Body of pancreas (tissue), 4 donors: ENCODE measurements around the gene RANBP3L. TPM values are rescaled to one million over a fixed set of nuclear protein-coding genes. Genes with fewer than 3 reads are reported as not detected.
"Not testable (repeated sequence)": the region's sequence is repeated elsewhere in the genome, so short reads cannot be mapped to it uniquely, and the experiment has no call there.

Experiments
- ATAC-seq: fragments of 150-250 bp; one replicate; pipeline ENCODE4 v1.9.1; 2016
- DNase-seq, 4 donors: peaks; one replicate each; pipeline ENCODE4 v3.0.0-alpha.2; 2019
- H3K27ac ChIP-seq, 4 donors: fragments of 200-600 bp; sonication (generic); 1 replicate in 3 of 4; 2 replicates in 1 of 4; pipeline versions ENCODE4 v1.5.1 to v1.6.1; 2016 to 2019; ENCODE audit warnings: mild to moderate bottlenecking in 1 of 4, mixed read lengths in 1 of 4, moderate library complexity in 1 of 4
- H3K27me3 ChIP-seq, 2 donors: fragments of 200-600 bp; sonication (generic); one replicate each; pipeline ENCODE4 v1.6.0; 2016; ENCODE audit warnings: mild to moderate bottlenecking in 1 of 2
- H3K36me3 ChIP-seq, 2 donors: fragments of 200-600 bp; sonication (generic); replicated peaks in 1 of 2; 2 replicates each; pipeline ENCODE4 v1.5.1; 2016; ENCODE audit warnings: low read depth in 2 of 2; ENCODE audit not compliant: insufficient read depth in 1 of 2
- H3K4me1 ChIP-seq: fragments of 200-600 bp; sonication (generic); one replicate; pipeline ENCODE4 v1.6.0; 2016
- H3K4me3 ChIP-seq, 2 donors: fragments of 200-600 bp; sonication (generic); 1 replicate in 1 of 2; 2 replicates in 1 of 2; pipeline ENCODE4 v1.5.1; 2016 to 2019
- H3K9me3 ChIP-seq, 3 donors: fragments of 200-600 bp; sonication (generic); 1 replicate in 2 of 3; 2 replicates in 1 of 3; pipeline ENCODE4 v1.5.1; 2016
- CTCF ChIP-seq, 7 experiments: fragments of 450-650 bp in 4 of 7; fragments of 200-600 bp in 3 of 7; sonication (generic) in 3 of 7; IDR thresholded peaks; one replicate each; pipeline ENCODE4 v1.5.1; 2016 to 2019; ENCODE audit warnings: antibody characterized with exemption in 7 of 7
- POLR2A ChIP-seq, 3 donors: fragments of 450-650 bp; IDR thresholded peaks; one replicate each; pipeline ENCODE4 v1.6.1; 2016; ENCODE audit warnings: antibody characterized with exemption in 3 of 3, mild to moderate bottlenecking in 2 of 3
- WGBS, 2 donors: methylation state at CpG; one replicate each; pipeline ENCODE4 v1.1.5; 2017; 5-methylcytosine and 5-hydroxymethylcytosine counted together
- intact Hi-C: fragments of 100-400 bp; cut with DNase I; formaldehyde crosslinking; loops from one replicate; pipeline ENCODE4 v1.15.1; 2023
- total RNA-seq, 2 donors: library from RNA; depleted of rRNA; stranded (reverse); fragments of >200 nt; gene quantifications; one replicate each; pipeline ENCODE4 v1.1.0, GENCODE V29; 2016

Gene RANBP3L
- total RNA-seq, 2 donors from 2014 or later: 4.9 TPM; not detected in 1

GRCh38 chr5:36285837-36286615 lies 15.7 kb downstream of the RANBP3L start:
- H3K4me1 ChIP-seq: no peaks in the 10 kb centered on the region
- H3K36me3 ChIP-seq: no peaks in the 10 kb centered on the region
- ATAC-seq (no peak), DNase-seq (no peak)
- no peak overlapping the region for H3K4me3 ChIP-seq
- H3K9me3 ChIP-seq: no peaks in the 10 kb centered on the region
- intact Hi-C loops: no loop called here
- no peaks in the 10 kb centered on the region for H3K27me3 ChIP-seq
- TF ChIP-seq CTCF (IDR thresholded peaks at IDR 0.05): no peak
- no peak for TF ChIP-seq POLR2A (IDR thresholded peaks at IDR 0.05)
- 23 to 33% methylated on average over 2 of the region's 2 CpGs for WGBS, 2 donors
- H3K27ac ChIP-seq: no peak overlapping the region

GRCh38 chr5:36283775-36284174 lies 17.9 kb downstream of the RANBP3L start:
- H3K9me3 ChIP-seq, DNase-seq, H3K4me1 ChIP-seq, H3K27me3 ChIP-seq, H3K4me3 ChIP-seq, ATAC-seq, H3K36me3 ChIP-seq, H3K27ac ChIP-seq, intact Hi-C loops: not testable (repeated sequence)
- 82 to 98% methylated on average over 3 of the region's 3 CpGs for WGBS, 2 donors

GRCh38 chr5:36281626-36282025 lies 20.1 kb downstream of the RANBP3L start:
- no peak for DNase-seq
- Histone ChIP-seq H3K27ac (no peak overlapping the region), H3K9me3 (no peaks in the 10 kb centered on the region), H3K4me3 (no peak overlapping the region), H3K36me3 (no peaks in the 10 kb centered on the region), H3K27me3 (no peaks in the 10 kb centered on the region), H3K4me1 (no peaks in the 10 kb centered on the region)
- 89 to 92% methylated on average over 2 of the region's 2 CpGs for WGBS, 2 donors
- no peak for ATAC-seq
- TF ChIP-seq POLR2A (IDR thresholded peaks at IDR 0.05): no peak
- no peak for TF ChIP-seq CTCF (IDR thresholded peaks at IDR 0.05)
- intact Hi-C loops: no loop called here

- H3K9me3 ChIP-seq: no peaks in the 10 kb centered on the region
Measured at GRCh38 chr5:36279054-36279698, 22.5 kb downstream of the RANBP3L start.

More at GRCh38 chr5:36279054-36279698, 22.5 kb downstream of the RANBP3L start:
- 54 to 66% methylated on average over 3 of the region's 3 CpGs for WGBS, 2 donors
- intact Hi-C loops: no loop called here
- no peaks in the 10 kb centered on the region for H3K27me3 ChIP-seq
- no peak overlapping the region for H3K27ac ChIP-seq
- ATAC-seq: no peak
- H3K4me1 ChIP-seq: no peaks in the 10 kb centered on the region
- no peak overlapping the region for H3K4me3 ChIP-seq
- H3K36me3 ChIP-seq: no peaks in the 10 kb centered on the region
- no peak for DNase-seq
- no peak for TF ChIP-seq POLR2A (IDR thresholded peaks at IDR 0.05)
- TF ChIP-seq CTCF (IDR thresholded peaks at IDR 0.05): no peak
